ENCODE data around the gene FCN2.

FCN2 gene

DNA sequence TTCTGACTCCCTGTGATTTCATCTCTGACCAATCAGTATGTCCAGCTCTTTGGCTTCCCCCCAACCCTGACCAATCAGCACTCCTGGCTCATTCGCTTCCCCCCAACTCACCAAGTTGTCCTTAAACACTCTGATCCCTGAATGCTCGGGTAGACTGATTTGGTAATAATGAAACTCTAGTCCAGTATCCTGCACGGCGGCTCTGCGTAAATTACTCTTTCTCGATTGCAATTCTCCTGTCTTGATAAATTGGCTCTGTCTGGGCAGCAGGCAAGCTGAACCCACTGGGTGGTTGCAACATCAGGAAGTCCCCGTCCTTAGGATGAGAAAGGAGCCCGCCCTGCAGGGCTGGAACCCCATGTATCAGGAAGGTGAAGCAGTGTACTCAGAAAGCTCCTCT, 10.4 kb downstream of the FCN2 start:
- TF ChIP-seq, protein P1, sequence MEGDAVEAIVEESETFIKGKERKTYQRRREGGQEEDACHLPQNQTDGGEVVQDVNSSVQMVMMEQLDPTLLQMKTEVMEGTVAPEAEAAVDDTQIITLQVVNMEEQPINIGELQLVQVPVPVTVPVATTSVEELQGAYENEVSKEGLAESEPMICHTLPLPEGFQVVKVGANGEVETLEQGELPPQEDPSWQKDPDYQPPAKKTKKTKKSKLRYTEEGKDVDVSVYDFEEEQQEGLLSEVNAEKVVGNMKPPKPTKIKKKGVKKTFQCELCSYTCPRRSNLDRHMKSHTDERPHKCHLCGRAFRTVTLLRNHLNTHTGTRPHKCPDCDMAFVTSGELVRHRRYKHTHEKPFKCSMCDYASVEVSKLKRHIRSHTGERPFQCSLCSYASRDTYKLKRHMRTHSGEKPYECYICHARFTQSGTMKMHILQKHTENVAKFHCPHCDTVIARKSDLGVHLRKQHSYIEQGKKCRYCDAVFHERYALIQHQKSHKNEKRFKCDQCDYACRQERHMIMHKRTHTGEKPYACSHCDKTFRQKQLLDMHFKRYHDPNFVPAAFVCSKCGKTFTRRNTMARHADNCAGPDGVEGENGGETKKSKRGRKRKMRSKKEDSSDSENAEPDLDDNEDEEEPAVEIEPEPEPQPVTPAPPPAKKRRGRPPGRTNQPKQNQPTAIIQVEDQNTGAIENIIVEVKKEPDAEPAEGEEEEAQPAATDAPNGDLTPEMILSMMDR (IDR thresholded peaks at IDR 0.05; ENCODE audit: low read depth, low read length), result no peak
- DNase-seq (ENCODE audit: extremely low read depth, low read depth), result no peak

DNA sequence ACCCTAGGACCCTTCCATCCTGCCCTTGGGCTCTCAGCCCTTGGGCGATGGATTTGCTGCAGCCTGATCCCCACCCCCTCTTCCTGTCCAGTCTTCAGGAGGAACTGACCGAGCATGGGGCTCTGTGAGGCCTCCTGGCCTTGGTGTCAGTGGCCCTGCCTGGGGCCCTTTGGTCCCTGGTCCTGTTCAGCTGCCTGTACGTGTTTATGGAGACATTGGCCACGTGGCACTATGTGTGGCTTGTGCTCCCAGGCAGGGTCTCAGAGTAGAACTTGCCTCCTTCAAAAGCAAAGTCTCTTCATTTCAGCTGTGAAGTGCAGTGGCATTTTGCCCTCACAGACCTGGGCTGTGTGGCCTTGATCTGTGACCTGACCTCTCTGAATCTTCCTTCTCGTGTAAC, 11.1 kb downstream of the FCN2 start:
- TF ChIP-seq, protein P1 (IDR thresholded peaks at IDR 0.05; ENCODE audit: low read depth, low read length), result no peak
- DNase-seq (ENCODE audit: extremely low read depth, low read depth), result no peak

DNA sequence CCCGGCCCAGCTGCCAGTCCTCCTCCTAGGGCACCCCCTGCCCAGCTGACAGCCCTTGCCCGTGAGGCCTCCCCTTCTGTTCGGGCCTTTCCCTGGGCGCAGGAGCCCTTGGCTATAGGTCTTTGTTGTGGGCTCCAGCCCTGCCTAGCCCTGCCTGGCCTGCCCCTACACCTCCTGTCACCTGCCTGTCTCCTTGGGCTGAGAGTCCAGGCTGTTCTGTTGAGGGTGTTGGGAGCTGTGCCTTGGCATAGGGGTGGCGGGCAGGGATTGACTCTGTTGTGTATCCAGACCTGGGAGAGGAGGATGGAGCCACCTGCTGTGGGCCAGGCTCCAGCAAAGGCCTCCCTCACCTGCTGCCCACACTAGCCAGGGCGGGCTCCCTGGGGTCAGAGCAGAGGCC, 11.6 kb downstream of the FCN2 start:
- TF ChIP-seq, protein P1 (IDR thresholded peaks at IDR 0.05; ENCODE audit: low read depth, low read length), result no peak
- no peak for DNase-seq (ENCODE audit: extremely low read depth, low read depth)

DNA sequence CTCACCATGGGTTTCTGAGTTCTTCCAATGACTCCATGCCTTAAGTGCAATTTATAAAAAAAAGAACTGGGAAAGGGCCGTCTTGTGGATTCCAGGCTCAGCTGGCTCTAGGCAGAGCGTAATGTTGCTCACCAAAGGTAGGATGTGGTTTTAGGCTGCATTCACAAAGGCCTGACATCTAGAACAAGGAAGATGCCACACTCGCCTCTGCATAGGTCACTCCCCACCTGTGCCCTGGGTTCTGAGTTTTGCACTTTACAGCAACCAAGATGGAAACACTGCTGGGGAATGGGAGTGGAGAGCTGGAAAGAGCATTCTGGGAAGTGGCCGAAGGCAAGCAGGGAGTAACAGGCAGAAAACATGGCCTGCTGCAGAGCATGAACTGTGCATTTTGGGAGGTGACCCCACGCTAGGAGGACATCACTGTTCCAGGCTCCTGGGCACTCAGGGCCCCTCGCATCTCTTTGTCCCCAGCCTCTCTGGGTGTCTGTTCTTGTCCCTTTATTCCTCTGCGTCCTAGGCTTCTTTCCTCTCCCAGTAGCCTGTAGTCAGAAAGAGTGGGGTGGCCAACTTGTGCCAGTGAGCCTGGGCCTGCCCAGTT, 12.3 kb downstream of the FCN2 start:
- TF ChIP-seq, protein P1 (IDR thresholded peaks at IDR 0.05; ENCODE audit: low read depth, low read length), result no peak
- no peak for DNase-seq (ENCODE audit: extremely low read depth, low read depth)

DNA sequence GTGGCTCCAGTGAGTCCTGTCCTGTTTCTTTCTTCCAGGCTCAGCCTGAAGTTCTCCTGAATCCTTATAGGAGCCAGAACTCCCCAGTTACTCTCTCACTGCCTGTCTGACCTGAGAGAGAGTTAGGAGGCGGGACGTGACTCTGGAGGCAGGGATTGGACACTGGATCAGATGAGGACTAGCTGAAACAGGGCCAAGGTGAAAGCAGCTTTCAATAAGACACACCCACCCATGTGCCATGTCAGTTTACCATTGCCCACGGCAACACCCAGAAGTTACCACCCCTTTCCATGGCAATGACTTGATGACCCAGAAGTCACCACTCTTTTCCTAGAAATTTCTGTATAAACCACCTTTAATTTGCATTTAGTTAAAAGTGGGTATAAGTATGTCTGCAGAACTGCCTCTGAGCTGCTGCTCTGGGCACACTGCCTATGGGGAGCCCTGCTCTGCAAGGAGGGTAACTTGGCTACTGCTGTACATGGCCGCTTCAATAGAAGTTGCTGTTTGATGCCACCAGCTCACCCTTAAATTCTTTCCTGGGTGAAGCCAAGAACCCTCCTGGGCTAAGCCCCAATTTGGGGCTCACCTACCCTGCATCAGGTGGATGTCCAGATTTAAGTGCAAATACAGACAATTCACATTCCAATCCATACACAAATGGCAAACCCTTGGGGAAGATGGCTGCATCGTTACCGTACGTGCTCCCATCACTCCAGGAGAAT, 13.7 kb downstream of the FCN2 start:
- TF ChIP-seq, protein P1 (IDR thresholded peaks at IDR 0.05; ENCODE audit: low read depth, low read length), result no peak
- DNase-seq (ENCODE audit: extremely low read depth, low read depth), result no peak

DNA sequence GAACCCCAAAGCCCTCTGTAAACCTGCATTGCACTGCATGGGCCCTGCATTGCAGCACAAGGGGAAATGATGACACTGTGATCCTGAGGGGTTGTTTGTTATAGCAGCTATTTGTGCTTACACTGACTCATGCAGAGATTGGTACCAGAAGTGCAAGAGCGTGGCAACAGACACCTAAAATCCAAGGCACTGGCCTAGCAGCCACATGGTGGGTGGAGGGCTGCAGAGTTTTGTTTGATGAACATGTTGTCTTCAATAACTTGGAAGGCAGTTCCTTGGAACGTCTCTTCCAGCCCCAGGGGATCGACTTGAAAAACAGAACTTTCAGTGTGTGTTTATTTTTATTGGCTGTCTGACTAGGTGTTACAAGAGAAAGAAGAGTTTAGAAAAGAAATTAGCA, 14.5 kb downstream of the FCN2 start:
- no peak for DNase-seq (ENCODE audit: extremely low read depth, low read depth)
- TF ChIP-seq, protein P1 (IDR thresholded peaks at IDR 0.05; ENCODE audit: low read depth, low read length), result no peak

DNA sequence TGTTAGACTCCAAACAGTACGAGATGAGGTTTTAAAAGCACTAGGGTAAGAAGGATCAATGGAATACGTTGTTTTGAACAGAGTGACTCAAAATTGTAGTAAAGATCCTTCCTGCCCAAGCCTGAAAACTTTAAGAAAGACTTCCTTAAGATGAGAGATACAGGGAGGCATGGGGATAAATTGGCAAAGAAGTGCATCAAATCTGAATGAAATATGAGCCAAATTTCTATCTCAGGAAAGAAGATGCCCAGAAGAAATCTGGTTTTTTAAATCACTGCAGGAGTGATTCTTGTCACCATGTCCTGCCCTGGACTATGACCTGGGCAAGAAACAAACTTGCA, 14.9 kb downstream of the FCN2 start:
- TF ChIP-seq, protein P1 (IDR thresholded peaks at IDR 0.05; ENCODE audit: low read depth, low read length), result no peak
- no peak for DNase-seq (ENCODE audit: extremely low read depth, low read depth)
